ENCODE measurements around the gene OR7D2.
"Not testable (repeated sequence)": the region's sequence is repeated elsewhere in the genome, so short reads cannot be mapped to it uniquely, and the experiment has no call there.

The OR7D2 gene

GRCh38 chr19:9178901-9179300 is at the start of gene OR7D2:
Gene OR7D2, plus strand, starts transcription at chr19:9178979. Its CDS starts 6,803 bp downstream, at chr19:9185782.
- DNase-seq (ENCODE audit: low read depth in 2 of 2, low spot score in 1 of 2) = no peak

DNA sequence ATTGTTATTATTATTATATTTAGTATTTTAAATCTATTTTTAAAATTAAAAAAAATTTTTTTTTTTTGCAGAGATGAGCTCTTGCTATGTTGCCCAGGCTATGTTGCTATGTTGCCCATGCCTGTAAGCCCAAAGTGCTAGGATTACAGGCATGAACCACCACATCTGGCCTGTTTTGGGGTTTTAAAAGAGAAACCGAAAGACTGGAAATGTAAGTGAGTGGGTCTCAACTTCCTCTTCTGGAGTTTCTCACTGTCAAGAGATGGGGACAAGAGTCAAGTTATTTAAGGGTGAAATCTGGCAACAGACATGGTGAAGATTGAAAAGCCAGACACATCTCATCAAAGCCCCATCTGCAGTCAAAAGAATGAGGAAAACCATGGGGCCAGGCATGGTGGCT is 47.8 kb upstream of the OR7D2 start:
- no peak for DNase-seq (ENCODE audit: low read depth in 2 of 2, low spot score in 1 of 2)

DNA sequence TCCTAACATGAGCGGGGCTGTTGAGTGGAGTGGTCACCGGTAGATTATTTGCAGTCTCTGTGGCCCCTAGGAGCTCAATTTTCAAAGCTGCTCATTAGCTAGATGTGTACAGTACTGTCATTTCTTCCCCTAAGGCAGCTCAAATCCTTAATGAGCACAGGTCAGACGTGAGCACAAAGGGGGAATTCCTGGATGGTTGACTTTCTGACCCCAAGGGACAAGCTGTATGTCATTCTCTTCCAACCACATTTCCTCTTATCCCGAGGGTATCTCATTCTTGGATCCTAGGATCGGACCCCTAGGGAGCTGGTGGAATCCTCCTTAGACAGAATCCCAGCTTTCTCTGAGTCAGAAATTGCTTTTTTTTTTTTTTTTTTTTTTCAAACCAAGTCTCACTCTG is 46.4 kb upstream of the OR7D2 start:
- no peak for DNase-seq (ENCODE audit: low read depth in 2 of 2, low spot score in 1 of 2)

GRCh38 chr19:9139609-9140158 is 39.1 kb upstream of the OR7D2 start:
- no peak for DNase-seq (ENCODE audit: low read depth in 2 of 2, low spot score in 1 of 2)

DNA sequence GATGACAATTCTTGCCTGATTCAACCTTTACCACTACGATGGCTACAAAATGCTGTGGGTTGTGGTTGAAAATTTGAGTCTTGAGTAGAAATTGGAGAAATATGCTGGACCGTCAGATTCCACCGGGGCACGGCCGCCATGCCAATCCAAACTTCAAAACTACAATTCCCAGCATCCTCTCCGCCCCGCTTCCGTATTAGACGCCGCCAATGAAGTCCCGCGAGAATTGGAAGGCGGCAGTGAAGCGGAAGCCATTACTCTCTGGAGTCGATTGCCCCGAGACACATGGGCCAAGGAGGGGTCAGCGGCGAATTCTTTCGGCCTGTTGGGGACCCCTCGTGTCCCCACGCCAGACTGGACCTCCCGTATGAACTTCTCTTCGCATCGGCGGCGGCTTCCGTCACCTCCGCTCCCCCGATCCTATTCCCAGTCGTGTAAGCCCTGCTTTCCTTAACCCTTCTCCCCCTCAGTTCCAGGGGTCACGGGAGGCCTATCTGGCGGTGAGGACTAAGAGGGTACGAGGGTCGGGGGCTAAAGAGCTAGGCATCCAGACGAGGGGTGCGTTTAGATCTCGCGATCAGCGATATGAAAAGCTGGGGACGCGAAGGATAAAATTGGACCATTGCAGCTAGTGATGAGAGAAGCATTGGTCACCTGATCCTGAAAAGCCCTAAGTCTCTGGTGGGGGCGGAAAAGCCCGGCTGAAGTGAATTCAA is 38.5 kb upstream of the OR7D2 start, which contains the start of gene ZNF317:
Gene ZNF317 (plus strand): TSS at position 239 of the 716 bp plus-strand sequence. CDS start 15,620 bp downstream, outside the sequence.
- peak; percentile 61 to 79 for DNase-seq (ENCODE audit: low read depth in 2 of 2, low spot score in 1 of 2)

- no peak for DNase-seq (ENCODE audit: low read depth in 2 of 2, low spot score in 1 of 2)
These were observed 33.9 kb upstream of the OR7D2 start for GRCh38 chr19:9144920-9145319.

DNA sequence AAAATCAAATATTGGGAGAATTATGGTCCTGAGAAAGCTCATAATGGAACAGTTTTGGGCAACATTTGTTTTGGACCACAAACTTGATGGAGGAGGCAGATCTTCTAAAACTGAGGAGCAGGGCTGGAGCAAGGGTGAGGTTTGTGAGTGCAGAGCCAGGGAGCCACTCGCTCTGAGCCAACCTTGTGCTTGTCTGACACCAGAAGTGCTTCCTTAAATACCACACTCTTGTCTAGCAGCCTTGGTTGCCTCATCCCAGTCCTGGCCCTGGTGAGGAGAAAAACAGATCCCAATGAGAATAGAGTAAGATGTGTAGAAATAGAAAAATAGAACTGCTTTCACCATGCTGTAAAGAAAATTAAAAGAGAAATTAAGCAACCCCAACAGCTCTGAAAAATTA is 31.9 kb upstream of the OR7D2 start:
- DNase-seq (ENCODE audit: low read depth in 2 of 2, low spot score in 1 of 2) = no peak

DNA sequence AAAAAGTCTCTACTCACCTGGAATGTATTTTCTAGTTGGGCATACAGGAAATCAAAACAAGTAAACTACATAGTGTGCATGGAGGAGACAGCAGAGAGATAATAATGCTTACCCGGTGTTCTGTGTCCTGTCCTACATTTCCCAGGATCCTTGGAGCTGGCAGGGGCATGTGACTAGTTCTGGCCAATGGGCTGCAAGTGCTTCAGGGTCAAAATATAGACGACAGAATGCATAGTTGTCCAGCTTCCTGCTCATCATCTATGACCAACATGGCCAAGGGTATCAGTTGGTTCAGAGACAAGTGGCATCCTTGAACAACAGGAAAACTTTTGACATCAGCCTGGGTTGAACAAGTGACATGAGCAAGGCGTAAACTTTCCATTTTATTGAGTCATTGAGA is 30.1 kb upstream of the OR7D2 start:
- DNase-seq (ENCODE audit: low read depth in 2 of 2, low spot score in 1 of 2) = no peak

GRCh38 chr19:9149997-9150396 is 28.8 kb upstream of the OR7D2 start:
- DNase-seq (ENCODE audit: low read depth in 2 of 2, low spot score in 1 of 2) = no peak

DNA sequence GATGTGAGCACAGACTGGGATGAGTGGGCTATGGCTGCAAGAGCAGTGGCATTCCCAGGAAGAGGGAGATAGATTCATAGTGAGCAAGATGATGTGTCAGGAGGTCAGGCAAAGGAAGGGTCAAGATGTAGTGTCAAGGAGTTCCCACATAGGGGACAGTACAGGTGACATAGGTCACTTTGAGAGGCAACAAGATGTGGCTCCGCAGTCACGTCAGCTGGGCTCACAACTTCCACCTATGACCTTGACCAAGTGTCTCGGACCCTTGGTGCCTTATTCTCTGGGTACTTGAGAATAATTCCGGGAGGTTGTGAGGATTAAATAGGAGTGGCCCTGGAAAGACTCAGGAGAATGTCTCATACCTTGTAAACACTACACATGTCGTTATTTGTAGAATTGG is 28.1 kb upstream of the OR7D2 start:
- no peak for DNase-seq (ENCODE audit: low read depth in 2 of 2, low spot score in 1 of 2)

DNA sequence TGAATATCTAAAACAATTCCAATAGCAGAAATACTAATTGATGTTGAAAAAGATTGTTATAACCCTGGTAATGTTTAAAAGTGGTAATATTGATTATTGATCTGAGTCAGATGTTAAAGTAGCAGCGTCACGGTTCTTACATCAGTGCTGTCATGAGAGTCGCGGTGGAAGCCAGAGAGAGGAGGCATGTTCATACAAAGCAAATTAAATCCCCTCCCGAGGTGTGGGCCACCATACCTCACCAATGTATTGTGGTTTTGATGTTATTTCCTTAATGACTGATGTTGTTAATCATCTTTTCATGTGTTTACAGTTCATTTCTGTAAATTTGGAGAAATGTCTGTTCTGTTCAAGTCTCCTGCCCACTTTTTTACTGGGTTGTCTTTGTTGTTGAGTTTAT is 27.4 kb upstream of the OR7D2 start:
- no peak for DNase-seq (ENCODE audit: low read depth in 2 of 2, low spot score in 1 of 2)

DNA sequence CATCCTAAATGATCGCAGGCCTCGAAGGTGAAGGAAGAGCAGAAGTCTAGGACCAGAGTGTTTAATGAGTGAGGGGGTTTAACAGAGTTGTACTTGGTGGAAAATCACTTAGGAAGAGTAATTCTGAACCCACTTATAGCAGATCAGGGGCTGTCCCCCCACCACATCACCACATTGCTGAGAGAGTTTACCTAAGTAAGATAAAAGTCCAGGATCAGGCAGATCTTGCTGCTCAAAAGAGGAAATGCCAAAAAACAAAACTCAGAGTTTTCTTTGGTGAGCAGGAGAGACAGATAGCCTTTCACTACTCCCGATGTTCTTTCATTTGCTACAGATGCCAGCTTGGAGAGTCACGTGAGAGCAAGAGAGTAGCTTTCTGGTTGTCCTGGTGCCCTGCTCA is 23.2 kb upstream of the OR7D2 start:
- no peak for DNase-seq (ENCODE audit: low read depth in 2 of 2, low spot score in 1 of 2)

GRCh38 chr19:9156304-9156703 is 22.5 kb upstream of the OR7D2 start:
- no peak for DNase-seq (ENCODE audit: low read depth in 2 of 2, low spot score in 1 of 2)

GRCh38 chr19:9159891-9160290 is 18.9 kb upstream of the OR7D2 start:
- DNase-seq (ENCODE audit: low read depth in 2 of 2, low spot score in 1 of 2) = no peak

GRCh38 chr19:9161427-9161826 is 17.4 kb upstream of the OR7D2 start:
- DNase-seq (ENCODE audit: low read depth in 2 of 2, low spot score in 1 of 2) = no peak

- no peak for DNase-seq (ENCODE audit: low read depth in 2 of 2, low spot score in 1 of 2)
These were observed 13.5 kb upstream of the OR7D2 start for GRCh38 chr19:9165261-9165660.

- DNase-seq (ENCODE audit: low read depth in 2 of 2, low spot score in 1 of 2) = no peak
These were observed 11.9 kb upstream of the OR7D2 start for GRCh38 chr19:9166846-9167245.

- DNase-seq (ENCODE audit: low read depth in 2 of 2, low spot score in 1 of 2) = no peak
These were observed 7.3 kb upstream of the OR7D2 start for GRCh38 chr19:9171393-9171991.

GRCh38 chr19:9175326-9175725 is 3.5 kb upstream of the OR7D2 start:
- DNase-seq (ENCODE audit: low read depth in 2 of 2, low spot score in 1 of 2) = no peak

GRCh38 chr19:9183000-9183399 is 4.2 kb downstream of the OR7D2 start:
- no peak for DNase-seq (ENCODE audit: low read depth in 2 of 2, low spot score in 1 of 2)

GRCh38 chr19:9187191-9187590 is 8.4 kb downstream of the OR7D2 start:
- DNase-seq (ENCODE audit: low read depth in 2 of 2, low spot score in 1 of 2) = no peak

DNA sequence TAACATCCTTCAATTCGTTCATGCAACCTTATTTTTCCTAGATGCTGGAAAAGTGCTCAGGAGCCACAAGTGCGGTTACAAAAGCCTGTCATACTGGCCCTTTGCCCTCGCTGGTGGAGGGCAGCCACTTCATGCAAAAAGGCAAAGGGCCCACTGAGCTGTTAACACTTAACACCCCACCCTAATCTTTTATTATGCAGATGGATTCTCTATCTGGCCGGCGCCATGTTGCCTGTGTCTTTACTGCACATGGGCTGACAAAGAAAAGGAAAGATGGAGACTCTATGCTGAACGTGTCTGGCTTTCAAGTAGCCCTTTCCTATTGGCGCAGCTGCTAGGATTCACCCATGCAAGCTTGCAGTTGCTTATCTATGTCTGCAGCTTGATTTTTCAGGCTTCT is 10.8 kb downstream of the OR7D2 start:
- DNase-seq (ENCODE audit: low read depth in 2 of 2, low spot score in 1 of 2) = no peak

DNA sequence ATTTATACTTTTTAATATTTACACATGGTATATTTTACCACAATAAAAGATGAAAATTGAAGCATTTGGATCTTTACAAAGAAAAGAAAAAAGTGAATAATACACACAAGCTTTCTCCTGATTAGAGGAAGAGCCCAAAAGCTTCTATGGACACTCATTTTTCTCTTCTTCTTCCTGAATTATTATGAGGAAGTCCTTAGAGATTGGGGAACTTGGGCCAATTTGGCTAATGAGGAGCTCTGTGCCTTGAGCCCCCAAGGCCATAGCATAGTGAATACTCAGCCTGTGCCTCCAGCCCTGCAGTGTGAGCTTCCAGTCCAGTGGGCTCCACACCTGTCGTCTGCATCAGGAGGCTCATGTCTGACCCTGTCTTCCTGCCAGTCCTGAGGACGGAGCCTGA is 19.3 kb downstream of the OR7D2 start:
- DNase-seq (ENCODE audit: low read depth in 2 of 2, low spot score in 1 of 2) = not testable (repeated sequence)
